ENCODE measurements around the gene GGPS1.
A peak's percentile ranks its signal among the peaks of the same experiment; 100 is the strongest.

The GGPS1 gene

GRCh38 chr1:235336903-235337302 lies 8.5 kb downstream of the GGPS1 start:
- Histone ChIP-seq H3K9me3 (ENCODE audit: control insufficient read depth, low read length) (no peaks in the 10 kb centered on the region), H3K27me3 (ENCODE audit: control insufficient read depth, insufficient read depth, low read length, poor library complexity, severe bottlenecking) (no peaks in the 10 kb centered on the region), H3K4me3 (ENCODE audit: insufficient read depth, low read depth, low read length) (no peak overlapping the region), H3K4me1 (ENCODE audit: control insufficient read depth, insufficient read depth, low read length) (no peaks in the 10 kb centered on the region), H3K36me3 (ENCODE audit: control insufficient read depth, insufficient read depth, low read length) (peaks cover 18% of the 10 kb centered on the region), H3K27ac (ENCODE audit: insufficient read depth, low read depth, low read length, poor library complexity, severe bottlenecking) (no peak overlapping the region)
- 96 to 99% methylated on average over 4 of the region's 4 CpGs for WGBS, 2 experiments

DNA sequence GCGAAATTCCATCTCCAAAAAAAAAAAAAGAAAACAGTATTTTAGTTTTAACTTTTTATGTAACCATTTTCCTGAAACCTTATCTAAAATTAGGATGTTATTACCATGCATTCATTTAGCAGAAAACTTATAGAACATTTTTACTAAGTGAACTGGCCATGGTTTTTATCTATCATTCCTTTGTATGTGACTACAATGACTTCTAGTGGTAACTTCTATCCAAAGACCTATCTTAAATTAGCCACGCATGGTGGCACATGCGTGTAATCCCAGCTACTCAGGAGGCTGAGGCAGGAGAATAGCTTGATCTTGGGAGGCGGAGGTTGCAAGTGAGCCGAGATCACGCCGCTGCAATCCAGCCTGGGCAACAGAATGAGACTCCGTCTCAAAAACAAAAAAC lies 11.4 kb downstream of the GGPS1 start:
- Histone ChIP-seq H3K36me3 (ENCODE audit: control insufficient read depth, insufficient read depth, low read length) (peaks cover 29% of the 10 kb centered on the region), H3K4me3 (ENCODE audit: insufficient read depth, low read depth, low read length) (no peak overlapping the region), H3K27me3 (ENCODE audit: control insufficient read depth, insufficient read depth, low read length, poor library complexity, severe bottlenecking) (no peaks in the 10 kb centered on the region), H3K9me3 (ENCODE audit: control insufficient read depth, low read length) (no peaks in the 10 kb centered on the region), H3K4me1 (ENCODE audit: control insufficient read depth, insufficient read depth, low read length) (no peaks in the 10 kb centered on the region), H3K27ac (ENCODE audit: insufficient read depth, low read depth, low read length, poor library complexity, severe bottlenecking) (no peak overlapping the region)
- WGBS, 2 experiments, result 83 to 84% methylated on average over 7 to 8 of the region's 8 CpGs

- no peak overlapping the region for H3K27ac ChIP-seq (ENCODE audit: insufficient read depth, low read depth, low read length, poor library complexity, severe bottlenecking)
- H3K27me3 ChIP-seq (ENCODE audit: control insufficient read depth, insufficient read depth, low read length, poor library complexity, severe bottlenecking), result no peaks in the 10 kb centered on the region
- peaks cover 19% of the 10 kb centered on the region for H3K36me3 ChIP-seq (ENCODE audit: control insufficient read depth, insufficient read depth, low read length)
- H3K9me3 ChIP-seq (ENCODE audit: control insufficient read depth, low read length), result no peaks in the 10 kb centered on the region
- no peak overlapping the region for H3K4me3 ChIP-seq (ENCODE audit: insufficient read depth, low read depth, low read length)
- WGBS, 2 experiments, result 89 to 100% methylated on average over 1 of the region's 1 CpG
- H3K4me1 ChIP-seq (ENCODE audit: control insufficient read depth, insufficient read depth, low read length), result no peaks in the 10 kb centered on the region
Measured at GRCh38 chr1:235341334-235341733, 13.0 kb downstream of the GGPS1 start.

- Histone ChIP-seq H3K36me3 (ENCODE audit: control insufficient read depth, insufficient read depth, low read length) (peaks cover 13% of the 10 kb centered on the region), H3K4me1 (ENCODE audit: control insufficient read depth, insufficient read depth, low read length) (no peaks in the 10 kb centered on the region)
Measured at GRCh38 chr1:235342039-235342438, 13.7 kb downstream of the GGPS1 start.

GRCh38 chr1:235342471-235342870 lies 14.1 kb downstream of the GGPS1 start:
- WGBS, 2 experiments, result 96 to 97% methylated on average over 2 to 3 of the region's 3 CpGs
- peak overlapping the region; percentile 27 for H3K27ac ChIP-seq (ENCODE audit: insufficient read depth, low read depth, low read length, poor library complexity, severe bottlenecking)
- H3K4me1 ChIP-seq (ENCODE audit: control insufficient read depth, insufficient read depth, low read length), result no peaks in the 10 kb centered on the region
- no peaks in the 10 kb centered on the region for H3K9me3 ChIP-seq (ENCODE audit: control insufficient read depth, low read length)
- H3K36me3 ChIP-seq (ENCODE audit: control insufficient read depth, insufficient read depth, low read length), result peaks cover 11% of the 10 kb centered on the region
- no peak overlapping the region for H3K4me3 ChIP-seq (ENCODE audit: insufficient read depth, low read depth, low read length)
- H3K27me3 ChIP-seq (ENCODE audit: control insufficient read depth, insufficient read depth, low read length, poor library complexity, severe bottlenecking), result no peaks in the 10 kb centered on the region

More at GRCh38 chr1:235342039-235342438, 13.7 kb downstream of the GGPS1 start:
- Histone ChIP-seq H3K27ac (ENCODE audit: insufficient read depth, low read depth, low read length, poor library complexity, severe bottlenecking) (no peak overlapping the region), H3K4me3 (ENCODE audit: insufficient read depth, low read depth, low read length) (no peak overlapping the region), H3K27me3 (ENCODE audit: control insufficient read depth, insufficient read depth, low read length, poor library complexity, severe bottlenecking) (no peaks in the 10 kb centered on the region), H3K9me3 (ENCODE audit: control insufficient read depth, low read length) (no peaks in the 10 kb centered on the region)
- 77 to 87% methylated on average over 6 of the region's 6 CpGs for WGBS, 2 experiments

DNA sequence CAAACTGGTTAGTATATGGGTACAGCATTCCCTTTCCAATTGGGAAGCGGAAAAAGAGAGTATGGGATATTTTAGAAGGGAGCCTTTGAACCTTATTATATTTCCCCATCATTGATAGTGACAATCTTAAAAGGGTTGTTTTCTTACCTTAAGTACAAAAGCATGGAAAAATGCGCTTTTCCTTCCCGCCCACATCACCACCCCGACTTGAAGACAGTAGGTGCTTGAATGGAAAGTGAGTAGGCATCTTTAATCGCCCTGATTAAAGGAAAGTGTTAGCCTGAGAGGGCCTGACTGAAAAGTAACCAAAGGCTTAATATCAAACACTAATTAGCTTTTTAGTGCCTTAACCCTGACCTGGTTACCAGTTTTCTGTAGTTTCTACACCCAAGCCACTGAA lies 15.4 kb downstream of the GGPS1 start:
- Histone ChIP-seq H3K36me3 (ENCODE audit: control insufficient read depth, insufficient read depth, low read length) (peaks cover 11% of the 10 kb centered on the region), H3K9me3 (ENCODE audit: control insufficient read depth, low read length) (no peaks in the 10 kb centered on the region), H3K27me3 (ENCODE audit: control insufficient read depth, insufficient read depth, low read length, poor library complexity, severe bottlenecking) (no peaks in the 10 kb centered on the region), H3K4me1 (ENCODE audit: control insufficient read depth, insufficient read depth, low read length) (no peaks in the 10 kb centered on the region), H3K27ac (ENCODE audit: insufficient read depth, low read depth, low read length, poor library complexity, severe bottlenecking) (no peak overlapping the region), H3K4me3 (ENCODE audit: insufficient read depth, low read depth, low read length) (no peak overlapping the region)
- 89 to 90% methylated on average over 4 to 5 of the region's 5 CpGs for WGBS, 2 experiments

DNA sequence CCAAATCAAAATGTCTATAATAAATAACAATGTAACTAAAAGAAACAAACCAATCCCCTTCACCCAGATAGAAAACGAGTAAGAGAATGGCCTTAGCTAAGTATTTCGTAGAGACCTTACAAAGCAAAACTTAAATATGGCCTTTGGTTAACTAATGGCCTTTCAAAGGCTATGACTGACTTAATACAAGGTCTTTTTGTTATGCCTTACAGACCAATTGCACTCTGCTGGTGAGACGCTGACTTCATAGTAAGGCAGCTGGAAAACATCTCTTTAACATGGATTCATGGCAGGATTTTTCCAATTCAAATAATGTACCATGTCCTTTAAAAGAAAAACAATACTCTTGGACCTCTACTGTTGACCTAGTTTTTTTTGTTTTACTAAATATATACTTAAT lies 23.1 kb downstream of the GGPS1 start:
- WGBS, 2 experiments, result 89 to 94% methylated on average over 3 of the region's 3 CpGs
- H3K4me1 ChIP-seq (ENCODE audit: control insufficient read depth, insufficient read depth, low read length), result no peaks in the 10 kb centered on the region
- H3K27me3 ChIP-seq (ENCODE audit: control insufficient read depth, insufficient read depth, low read length, poor library complexity, severe bottlenecking), result no peaks in the 10 kb centered on the region
- no peaks in the 10 kb centered on the region for H3K36me3 ChIP-seq (ENCODE audit: control insufficient read depth, insufficient read depth, low read length)
- no peak overlapping the region for H3K4me3 ChIP-seq (ENCODE audit: insufficient read depth, low read depth, low read length)
- no peak overlapping the region for H3K27ac ChIP-seq (ENCODE audit: insufficient read depth, low read depth, low read length, poor library complexity, severe bottlenecking)
- H3K9me3 ChIP-seq (ENCODE audit: control insufficient read depth, low read length), result no peaks in the 10 kb centered on the region

- no peaks in the 10 kb centered on the region for H3K4me1 ChIP-seq (ENCODE audit: control insufficient read depth, insufficient read depth, low read length)
- no peaks in the 10 kb centered on the region for H3K36me3 ChIP-seq (ENCODE audit: control insufficient read depth, insufficient read depth, low read length)
- H3K4me3 ChIP-seq (ENCODE audit: insufficient read depth, low read depth, low read length), result no peak overlapping the region
- H3K27me3 ChIP-seq (ENCODE audit: control insufficient read depth, insufficient read depth, low read length, poor library complexity, severe bottlenecking), result no peaks in the 10 kb centered on the region
- WGBS, 2 experiments, result 76 to 77% methylated on average over 3 of the region's 3 CpGs
- H3K9me3 ChIP-seq (ENCODE audit: control insufficient read depth, low read length), result no peaks in the 10 kb centered on the region
- no peak overlapping the region for H3K27ac ChIP-seq (ENCODE audit: insufficient read depth, low read depth, low read length, poor library complexity, severe bottlenecking)
Measured at GRCh38 chr1:235351898-235352297, 23.5 kb downstream of the GGPS1 start.

DNA sequence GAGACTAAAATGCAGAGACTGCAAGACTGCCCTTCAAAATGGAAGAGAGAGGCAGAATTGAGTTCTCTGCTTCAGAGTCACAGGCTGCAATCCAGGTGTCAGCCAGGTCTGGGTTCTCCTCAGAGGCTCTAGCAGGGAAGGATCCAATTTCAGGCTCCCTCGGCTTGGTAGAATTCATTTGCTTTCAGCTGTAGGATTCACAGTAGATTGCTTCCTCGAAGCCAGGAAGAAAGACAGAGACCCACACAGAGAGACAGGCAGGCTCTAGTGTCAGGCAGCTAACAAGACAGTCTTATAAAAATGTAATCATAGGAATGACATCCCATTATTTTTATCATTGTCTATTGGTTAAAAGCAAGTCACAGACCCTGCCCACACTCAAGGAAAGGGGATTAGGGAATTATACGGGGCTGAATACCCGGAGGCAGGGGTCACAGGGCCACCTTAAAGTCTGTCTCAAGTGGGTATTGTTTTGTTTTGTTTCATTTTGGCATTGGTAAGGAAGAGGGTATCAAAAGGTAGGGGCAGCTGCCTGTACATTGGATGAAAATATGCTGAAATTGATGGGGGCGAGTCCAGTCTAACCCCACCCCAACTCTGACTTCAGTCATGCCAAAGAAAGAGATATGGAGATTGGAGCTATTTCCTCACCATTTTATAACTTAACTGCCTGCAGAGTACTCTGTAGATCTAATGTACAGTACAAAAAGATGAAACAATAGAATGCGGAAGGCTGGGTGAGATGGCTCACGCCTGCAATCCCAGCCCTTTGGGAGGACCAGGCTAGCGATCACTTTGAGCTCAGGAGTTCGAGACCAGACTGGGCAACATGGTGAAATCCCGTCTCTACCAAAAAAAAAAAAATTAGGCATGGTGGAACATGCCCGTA lies 29.4 kb downstream of the GGPS1 start:
- H3K4me1 ChIP-seq (ENCODE audit: control insufficient read depth, insufficient read depth, low read length), result peaks cover 2% of the 10 kb centered on the region
- no peaks in the 10 kb centered on the region for H3K36me3 ChIP-seq (ENCODE audit: control insufficient read depth, insufficient read depth, low read length)
- no peaks in the 10 kb centered on the region for H3K9me3 ChIP-seq (ENCODE audit: control insufficient read depth, low read length)
- no peak overlapping the region for H3K4me3 ChIP-seq (ENCODE audit: insufficient read depth, low read depth, low read length)
- WGBS, 2 experiments, result 73 to 77% methylated on average over 11 of the region's 11 CpGs
- no peaks in the 10 kb centered on the region for H3K27me3 ChIP-seq (ENCODE audit: control insufficient read depth, insufficient read depth, low read length, poor library complexity, severe bottlenecking)
- no peak overlapping the region for H3K27ac ChIP-seq (ENCODE audit: insufficient read depth, low read depth, low read length, poor library complexity, severe bottlenecking)

- no peaks in the 10 kb centered on the region for H3K36me3 ChIP-seq (ENCODE audit: control insufficient read depth, insufficient read depth, low read length)
- no peaks in the 10 kb centered on the region for H3K9me3 ChIP-seq (ENCODE audit: control insufficient read depth, low read length)
- H3K27me3 ChIP-seq (ENCODE audit: control insufficient read depth, insufficient read depth, low read length, poor library complexity, severe bottlenecking), result no peaks in the 10 kb centered on the region
- WGBS, 2 experiments, result 87 to 90% methylated on average over 3 of the region's 3 CpGs
- H3K4me3 ChIP-seq (ENCODE audit: insufficient read depth, low read depth, low read length), result no peak overlapping the region
- no peak overlapping the region for H3K27ac ChIP-seq (ENCODE audit: insufficient read depth, low read depth, low read length, poor library complexity, severe bottlenecking)
- H3K4me1 ChIP-seq (ENCODE audit: control insufficient read depth, insufficient read depth, low read length), result peaks cover 2% of the 10 kb centered on the region
Measured at GRCh38 chr1:235358899-235359298, 30.5 kb downstream of the GGPS1 start.
